Esophagus muscularis mucosa (tissue), 3 donors: ENCODE data around the gene ELAC2.

Source experiments
- CTCF ChIP-seq, 3 experiments: fragments of 200-600 bp in 2 of 3; fragments of 450-650 bp in 1 of 3; sonication (generic) in 2 of 3; IDR thresholded peaks; one replicate each; pipeline ENCODE4 v1.5.1; 2017 to 2019; ENCODE audit warnings: antibody characterized with exemption in 3 of 3, mild to moderate bottlenecking in 2 of 3, moderate library complexity in 1 of 3
- POLR2A ChIP-seq: fragments of 450-650 bp; IDR thresholded peaks from one replicate; pipeline ENCODE4 v1.6.1; 2017; ENCODE audit warnings: antibody characterized with exemption, moderate library complexity, mild to moderate bottlenecking, low read depth

GRCh38 chr17:12987120-12987519, 30.7 kb downstream of the ELAC2 start:
- TF ChIP-seq CTCF (IDR thresholded peaks at IDR 0.05) (no peak), POLR2A (no peak)
